IMR-90 (cell line): ENCODE results near the gene DPH7. TPM values are rescaled to one million over a fixed set of nuclear protein-coding genes. Genes with fewer than 3 reads are reported as not detected.

Experiments
- ATAC-seq: fragments of 200-7000 bp; cut with Tn5 transposase; 2 replicates; pipeline ENCODE4 v1.9.1; 2020; ENCODE audit warnings: low read depth, mild to moderate bottlenecking, moderate library complexity
- BruUV-seq: library from RNA; stranded (reverse); fragments of 400-500 nt; replicated peaks from 2 replicates; lab custom pipeline; 2021; lab: Mats Ljungman, UMichigan
- CTCF ChIA-PET: fragments of 300-600 bp; formaldehyde crosslinking; extraction: SDS; loops from one replicate; lab custom pipeline; 2021; ENCODE audit warnings: antibody characterized with exemption; lab: Yijun Ruan, JAX
- POLR2A ChIA-PET: fragments of 300-600 bp; sonication (Branson Sonifier 250); formaldehyde crosslinking; loops from one replicate; lab custom pipeline; 2022; ENCODE audit warnings: antibody characterized with exemption; ENCODE audit not compliant: unreplicated experiment; lab: Charles Lee
- DNase-seq: peaks from one replicate; pipeline ENCODE4 v3.0.0; 2013
- H2AFZ ChIP-seq: replicated peaks from 2 replicates; pipeline ENCODE3; 2013; ENCODE audit warnings: low read length, mild to moderate bottlenecking; ENCODE audit not compliant: poor library complexity
- H2AK5ac ChIP-seq: 2 replicates; pipeline ENCODE4 v1.6.1; 2013; ENCODE audit warnings: low read depth, low read length, inconsistent platforms
- H2AK9ac ChIP-seq: replicated peaks from 2 replicates; pipeline ENCODE3; 2013; ENCODE audit warnings: mild to moderate bottlenecking, low read depth, low read length, moderate library complexity; ENCODE audit not compliant: poor library complexity
- H2BK120ac ChIP-seq: 2 replicates; pipeline ENCODE4 v1.6.1; 2013; ENCODE audit warnings: low read depth, low read length, inconsistent platforms
- H2BK15ac ChIP-seq: 3 replicates; pipeline ENCODE4 v1.6.1; 2013; ENCODE audit warnings: low read depth, low read length, inconsistent platforms
- H2BK20ac ChIP-seq: 2 replicates; pipeline ENCODE4 v1.6.1; 2013; ENCODE audit warnings: low read depth, mild to moderate bottlenecking, inconsistent platforms, low read length, moderate library complexity
- H2BK5ac ChIP-seq: 2 replicates; pipeline ENCODE4 v1.6.1; 2013; ENCODE audit warnings: mild to moderate bottlenecking, low read depth, low read length, inconsistent platforms; ENCODE audit not compliant: poor library complexity, severe bottlenecking
- H3K14ac ChIP-seq: replicated peaks from 2 replicates; pipeline ENCODE4 v1.6.1; 2013; ENCODE audit warnings: low read depth, low read length, inconsistent platforms
- H3K18ac ChIP-seq: 2 replicates; pipeline ENCODE4 v1.6.1; 2013; ENCODE audit warnings: low read depth, low read length, control low read depth
- H3K23ac ChIP-seq: 2 replicates; pipeline ENCODE4 v1.6.1; 2013; ENCODE audit warnings: low read depth, low read length, inconsistent platforms
- H3K27ac ChIP-seq: 2 replicates; pipeline ENCODE4 v1.5.1; 2013; ENCODE audit warnings: mild to moderate bottlenecking, control low read depth, low read length; ENCODE audit not compliant: insufficient read depth
- H3K27me3 ChIP-seq: 2 replicates; pipeline ENCODE4 v1.6.1; 2013; ENCODE audit warnings: low read length; ENCODE audit not compliant: control insufficient read depth, insufficient read depth
- H3K36me3 ChIP-seq: 2 replicates; pipeline ENCODE4 v1.6.1; 2013; ENCODE audit warnings: low read length, mixed read lengths; ENCODE audit not compliant: control insufficient read depth, insufficient read depth
- H3K4ac ChIP-seq: 2 replicates; pipeline ENCODE4 v1.6.1; 2013; ENCODE audit warnings: low read depth, low read length, inconsistent platforms
- H3K4me1 ChIP-seq: 2 replicates; pipeline ENCODE4 v1.6.1; 2013; ENCODE audit warnings: low read length, mixed read lengths; ENCODE audit not compliant: control insufficient read depth, insufficient read depth
- H3K4me2 ChIP-seq: 2 replicates; pipeline ENCODE4 v1.6.1; 2013; ENCODE audit warnings: low read depth, mild to moderate bottlenecking, control low read depth, low read length, moderate library complexity
- H3K4me3 ChIP-seq: 2 replicates; pipeline ENCODE4 v1.5.1; 2013; ENCODE audit warnings: low read depth, mild to moderate bottlenecking, control low read depth, low read length, moderate library complexity; ENCODE audit not compliant: insufficient read depth
- H3K56ac ChIP-seq: 2 replicates; pipeline ENCODE4 v1.6.1; 2013; ENCODE audit warnings: low read length, inconsistent platforms; ENCODE audit not compliant: insufficient read depth; ENCODE audit errors: extremely low read depth
- H3K79me1 ChIP-seq, 2 experiments: 2 replicates each; pipeline ENCODE4 v1.6.1; 2013; ENCODE audit warnings: low read length in 2 of 2, inconsistent platforms in 1 of 2, low read depth in 1 of 2
- H3K9ac ChIP-seq: 2 replicates; pipeline ENCODE4 v1.6.1; 2013; ENCODE audit warnings: low read depth, low read length, control low read depth
- H3K9me1 ChIP-seq: 2 replicates; pipeline ENCODE4 v1.6.1; 2013; ENCODE audit warnings: low read length, inconsistent platforms; ENCODE audit not compliant: insufficient read depth
- H3K9me3 ChIP-seq: 2 replicates; pipeline ENCODE4 v1.6.1; 2013; ENCODE audit warnings: low read length; ENCODE audit not compliant: control insufficient read depth, insufficient read depth
- H4K20me1 ChIP-seq: 2 replicates; pipeline ENCODE4 v1.6.1; 2013; ENCODE audit warnings: low read length, inconsistent platforms; ENCODE audit not compliant: insufficient read depth
- H4K5ac ChIP-seq: 2 replicates; pipeline ENCODE4 v1.6.1; 2013; ENCODE audit warnings: mild to moderate bottlenecking, low read depth, low read length, control low read depth
- H4K8ac ChIP-seq, 2 experiments: 2 replicates each; pipeline ENCODE4 v1.6.1; 2013; ENCODE audit warnings: low read depth in 2 of 2, low read length in 2 of 2, control low read depth in 1 of 2, inconsistent platforms in 1 of 2
- H4K91ac ChIP-seq: 2 replicates; pipeline ENCODE4 v1.6.1; 2013; ENCODE audit warnings: low read depth, low read length, inconsistent platforms; ENCODE audit not compliant: insufficient read depth
- BHLHE40 ChIP-seq: fragments of 150-350 bp; IDR thresholded peaks from 2 replicates; pipeline ENCODE4 v1.6.1; 2016; ENCODE audit warnings: mild to moderate bottlenecking, low read depth, low read length
- CEBPB ChIP-seq: IDR thresholded peaks from 2 replicates; pipeline ENCODE4 v1.6.1; 2012; ENCODE audit warnings: low read depth, low read length, improper control_type of control experiment
- CHD1 ChIP-seq: IDR thresholded peaks from 2 replicates; pipeline ENCODE4 v1.6.1; 2012; ENCODE audit warnings: low read depth, low read length, improper control_type of control experiment
- FOS ChIP-seq: fragments of 150-350 bp; IDR thresholded peaks from 2 replicates; pipeline ENCODE4 v1.6.1; 2016; ENCODE audit warnings: low read depth, low read length
- MAFK ChIP-seq: IDR thresholded peaks from 2 replicates; pipeline ENCODE4 v1.6.1; 2012; ENCODE audit warnings: low read depth, low read length, improper control_type of control experiment
- MAZ ChIP-seq: IDR thresholded peaks from 2 replicates; pipeline ENCODE4 v1.6.1; 2012; ENCODE audit warnings: low read depth, mild to moderate bottlenecking, low read length, improper control_type of control experiment, moderate library complexity, borderline replicate concordance
- MXI1 ChIP-seq: IDR thresholded peaks from 2 replicates; pipeline ENCODE4 v1.6.1; 2012; ENCODE audit warnings: low read depth, mild to moderate bottlenecking, low read length, moderate library complexity, borderline replicate concordance
- POLR2A ChIP-seq: IDR thresholded peaks from 2 replicates; pipeline ENCODE4 v1.6.1; 2012; ENCODE audit warnings: mild to moderate bottlenecking, low read depth, low read length
- RAD21 ChIP-seq: IDR thresholded peaks from 2 replicates; pipeline ENCODE4 v1.6.1; 2012; ENCODE audit warnings: low read length, improper control_type of control experiment
- RCOR1 ChIP-seq: IDR thresholded peaks from 2 replicates; pipeline ENCODE4 v1.6.1; 2012; ENCODE audit warnings: mild to moderate bottlenecking, low read length, improper control_type of control experiment; ENCODE audit not compliant: insufficient replicate concordance
- RFX5 ChIP-seq: IDR thresholded peaks from 2 replicates; pipeline ENCODE4 v1.8.0; 2012; ENCODE audit warnings: low read depth, mild to moderate bottlenecking, low read length, moderate library complexity
- SMC3 ChIP-seq: fragments of 150-350 bp; IDR thresholded peaks from 2 replicates; pipeline ENCODE4 v1.6.1; 2016; ENCODE audit warnings: low read depth, mild to moderate bottlenecking, antibody characterized with exemption, low read length, moderate library complexity
- WGBS, 2 experiments: methylation state at CpG; one replicate each; pipeline versions ENCODE4 v1.1.5 to v1.1.7; 2013; ENCODE audit warnings: missing lambda C conversion rate in 2 of 2; ENCODE audit not compliant: insufficient read length in 1 of 2; ENCODE audit errors: extremely low coverage in 2 of 2; 5-methylcytosine and 5-hydroxymethylcytosine counted together
- dilution Hi-C: fragments of 300-500 bp; cut with HindIII; formaldehyde crosslinking; loops from one replicate; pipeline ENCODE4 v1.14.3; 2018; ENCODE audit warnings: low sequenced_read_pairs; ENCODE audit not compliant: unreplicated experiment
- in situ Hi-C: fragments of 300-500 bp; cut with MboI; formaldehyde crosslinking; loops from 3 replicates; pipeline ENCODE4 v1.14.3; 2019; ENCODE audit warnings: low sequenced_read_pairs, inconsistent platforms, mixed read lengths
- intact Hi-C: fragments of 100-400 bp; cut with micrococcal nuclease; formaldehyde crosslinking; loops from 2 replicates; pipeline ENCODE4 v1.10.0; 2022
- polyA plus RNA-seq, 3 experiments: library from polyadenylated mRNA; depleted of rRNA; stranded (reverse); fragments of >200 nt; gene quantifications; 2 replicates each; pipeline ENCODE4 v1.2.3, GENCODE V29; 2012; ENCODE audit warnings: low replicate concordance in 1 of 3
- total RNA-seq: library from RNA; depleted of rRNA; stranded (reverse); fragments of >200 nt; gene quantifications from 2 replicates; pipeline ENCODE4 v1.2.3, GENCODE V29; 2012
- TF ChIP-seq, protein P1 (sequence below): fragments of 150-350 bp; IDR thresholded peaks from 2 replicates; pipeline ENCODE4 v1.6.1; 2016; ENCODE audit warnings: low read depth, mild to moderate bottlenecking, low read length, moderate library complexity, borderline replicate concordance
- TF ChIP-seq, protein P2 (sequence below): conservative IDR thresholded peaks from 2 replicates; pipeline ENCODE4 v1.5.1; 2012; ENCODE audit warnings: mild to moderate bottlenecking, low read depth, low read length, improper control_type of control experiment

Gene DPH7
- total and polyA plus RNA-seq, 2 of the 4 experiments (the other 2 are of a cell fraction), result 12.5 to 33.7 TPM

DNA sequence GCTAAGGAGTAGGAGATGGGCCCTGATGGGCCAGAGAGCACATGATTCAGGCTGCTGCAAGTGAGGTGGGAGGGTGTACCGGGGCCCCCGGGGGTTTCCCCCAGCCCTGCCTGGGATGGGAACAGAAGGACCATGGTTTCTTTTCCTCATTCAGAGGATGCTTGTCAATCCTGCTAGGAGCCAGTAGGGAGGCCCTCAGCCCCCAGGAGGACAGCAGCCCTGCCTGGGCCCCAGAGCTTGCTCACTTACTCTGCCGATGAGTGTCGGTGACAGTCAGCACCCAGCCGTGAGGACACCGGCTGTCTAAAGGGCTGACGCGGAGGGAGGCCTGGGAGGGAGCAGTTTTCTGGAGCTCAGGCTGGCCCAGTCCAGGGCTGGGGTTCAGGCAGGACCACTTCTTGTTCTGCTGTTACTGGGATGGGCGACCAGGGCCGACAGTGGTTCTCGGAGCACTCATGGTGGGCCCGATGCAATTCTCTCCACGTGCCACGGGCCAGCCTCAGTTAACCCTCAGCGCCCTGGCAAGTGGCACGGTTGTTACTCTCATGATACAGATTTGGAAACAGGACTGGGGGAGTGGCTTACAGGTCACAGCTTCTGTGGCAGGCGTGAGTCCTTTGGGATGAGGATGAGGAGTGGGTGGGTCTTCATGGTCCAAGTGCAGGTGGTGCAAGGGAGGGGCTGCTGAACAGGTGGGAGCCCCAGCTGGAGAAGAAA lies 28.6 kb upstream of the DPH7 start (continued):
- TF ChIP-seq MXI1, result no peak

DNA sequence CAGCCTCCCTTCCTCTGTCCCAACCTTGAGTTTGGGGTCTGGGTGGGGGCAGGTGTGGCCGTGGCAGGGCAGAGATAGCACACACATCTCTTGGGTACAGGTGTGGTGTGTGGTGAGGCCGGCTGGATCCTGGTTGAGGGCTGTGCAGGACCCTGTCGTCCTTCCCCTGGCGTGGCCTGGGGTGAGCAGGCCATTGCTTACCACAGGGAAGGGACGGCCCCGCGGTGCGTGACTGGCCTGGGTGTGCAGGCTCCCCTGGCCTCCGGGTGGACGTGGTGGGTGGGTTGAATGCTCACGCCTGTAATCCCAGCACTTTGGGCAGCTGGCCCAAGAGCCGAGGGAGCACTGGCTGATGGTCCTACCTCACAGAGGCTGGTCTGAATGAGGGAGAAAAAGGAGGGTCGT lies 28.0 kb upstream of the DPH7 start:
- no peak overlapping the region for H2BK120ac ChIP-seq
- CTCF ChIA-PET, result no interaction called here
- TF ChIP-seq MXI1, result no peak
- TF ChIP-seq CEBPB, result no peak
- no peak for TF ChIP-seq BHLHE40
- TF ChIP-seq RCOR1, result no peak
- no peak for TF ChIP-seq RAD21
- no peak for TF ChIP-seq MAFK
- TF ChIP-seq CHD1, result no peak
- no peak for TF ChIP-seq MAZ
- TF ChIP-seq FOS, result no peak
- TF ChIP-seq, protein P1, sequence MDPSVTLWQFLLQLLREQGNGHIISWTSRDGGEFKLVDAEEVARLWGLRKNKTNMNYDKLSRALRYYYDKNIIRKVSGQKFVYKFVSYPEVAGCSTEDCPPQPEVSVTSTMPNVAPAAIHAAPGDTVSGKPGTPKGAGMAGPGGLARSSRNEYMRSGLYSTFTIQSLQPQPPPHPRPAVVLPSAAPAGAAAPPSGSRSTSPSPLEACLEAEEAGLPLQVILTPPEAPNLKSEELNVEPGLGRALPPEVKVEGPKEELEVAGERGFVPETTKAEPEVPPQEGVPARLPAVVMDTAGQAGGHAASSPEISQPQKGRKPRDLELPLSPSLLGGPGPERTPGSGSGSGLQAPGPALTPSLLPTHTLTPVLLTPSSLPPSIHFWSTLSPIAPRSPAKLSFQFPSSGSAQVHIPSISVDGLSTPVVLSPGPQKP, result no peak
- no peak for TF ChIP-seq RFX5
- TF ChIP-seq SMC3, result no peak
- TF ChIP-seq, protein P2, sequence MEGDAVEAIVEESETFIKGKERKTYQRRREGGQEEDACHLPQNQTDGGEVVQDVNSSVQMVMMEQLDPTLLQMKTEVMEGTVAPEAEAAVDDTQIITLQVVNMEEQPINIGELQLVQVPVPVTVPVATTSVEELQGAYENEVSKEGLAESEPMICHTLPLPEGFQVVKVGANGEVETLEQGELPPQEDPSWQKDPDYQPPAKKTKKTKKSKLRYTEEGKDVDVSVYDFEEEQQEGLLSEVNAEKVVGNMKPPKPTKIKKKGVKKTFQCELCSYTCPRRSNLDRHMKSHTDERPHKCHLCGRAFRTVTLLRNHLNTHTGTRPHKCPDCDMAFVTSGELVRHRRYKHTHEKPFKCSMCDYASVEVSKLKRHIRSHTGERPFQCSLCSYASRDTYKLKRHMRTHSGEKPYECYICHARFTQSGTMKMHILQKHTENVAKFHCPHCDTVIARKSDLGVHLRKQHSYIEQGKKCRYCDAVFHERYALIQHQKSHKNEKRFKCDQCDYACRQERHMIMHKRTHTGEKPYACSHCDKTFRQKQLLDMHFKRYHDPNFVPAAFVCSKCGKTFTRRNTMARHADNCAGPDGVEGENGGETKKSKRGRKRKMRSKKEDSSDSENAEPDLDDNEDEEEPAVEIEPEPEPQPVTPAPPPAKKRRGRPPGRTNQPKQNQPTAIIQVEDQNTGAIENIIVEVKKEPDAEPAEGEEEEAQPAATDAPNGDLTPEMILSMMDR, result no peak
- no peak for TF ChIP-seq POLR2A

More for the DNA sequence above, 28.0 kb upstream of the DPH7 start:
- Histone ChIP-seq H3K79me1 (peaks cover 6 to 39% of the 10 kb centered on the region in 2 experiments; a peak in 3 of 4 replicates), H3K9me3 (no peaks in the 10 kb centered on the region), H3K27me3 (peaks cover 5% of the 10 kb centered on the region; the same call in 1 of the 2 replicates), H4K8ac (no peak overlapping the region), H3K4ac (no peak overlapping the region), H3K4me1 (peaks cover 17% of the 10 kb centered on the region), H3K56ac (no peak overlapping the region), H3K27ac (no peak overlapping the region), H3K4me3 (peak overlapping the region; percentile 84), H2BK5ac (no peak overlapping the region), H3K9me1 (peaks cover 4% of the 10 kb centered on the region; the same call in 1 of the 2 replicates), H3K36me3 (no peaks in the 10 kb centered on the region), H2BK15ac (no peak overlapping the region), H2AK9ac (peak overlapping the region; percentile 92), H3K4me2 (peak overlapping the region; percentile 88), H2AFZ (peak overlapping the region; percentile 96), H3K18ac (no peak overlapping the region), H4K20me1 (peaks cover 20% of the 10 kb centered on the region), H3K14ac (no peak overlapping the region), H2BK20ac (no peak overlapping the region), H3K23ac (0 out of 2 replicates have a peak overlapping the region, but pooled peaks have one; percentile 0), H4K5ac (no peak overlapping the region), H4K91ac (no peak overlapping the region), H3K9ac (no peak overlapping the region), H2AK5ac (peak overlapping the region; percentile 25; the same call in 1 of the 2 replicates)
- dilution Hi-C loops, result no loop called here
- no TSS peak for BruUV-seq
- ATAC-seq (no peak), DNase-seq (no peak)
- in situ Hi-C loops, result no loop called here
- POLR2A ChIA-PET, result no interaction called here
- intact Hi-C loops, result no loop called here
- 58% methylated on average over 12 of the region's 13 CpGs; no CpG with 5 or more reads in 1 of the 2 experiments for WGBS, 2 experiments
